ENCODE data around the gene AK6.

GRCh38 chr5:69335341-69335935 is 33.9 kb downstream of the AK6 start:
- TF ChIP-seq POLR2A (IDR thresholded peaks at IDR 0.05; ENCODE audit: low read depth, low read length) (no peak), YY1 (IDR thresholded peaks at IDR 0.05; ENCODE audit: low read depth, low read length) (no peak), SIN3A (IDR thresholded peaks at IDR 0.05; ENCODE audit: low read depth, low read length) (no peak), MAX (IDR thresholded peaks at IDR 0.05; ENCODE audit: low read depth, low read length) (no peak), SMC3 (IDR thresholded peaks at IDR 0.05; ENCODE audit: borderline replicate concordance, low read length) (no peak), HDAC2 (IDR thresholded peaks at IDR 0.05) (no peak), CREB1 (IDR thresholded peaks at IDR 0.05; ENCODE audit: low read depth) (no peak), CTCF (IDR thresholded peaks at IDR 0.05 in 2 of 3, conservative IDR thresholded peaks at IDR 0.05 in 1 of 3; ENCODE audit: control insufficient read depth in 2 of 3, extremely low read depth in 1 of 3, insufficient read depth in 1 of 3, low read depth in 3 of 3, low read length in 3 of 3) (no peak), DPF2 (IDR thresholded peaks at IDR 0.05) (no peak), POLR2AphosphoS2 (IDR thresholded peaks at IDR 0.05; ENCODE audit: low read depth, low read length) (no peak), MYC (IDR thresholded peaks at IDR 0.05; ENCODE audit: insufficient read depth, insufficient read length, insufficient replicate concordance, low read length, severe bottlenecking) (no peak)

All from GM12878 (cell line).